NCI-H748 treated with DMSO at 0.1 percent for 48 hours (cell line): ENCODE data around the gene C2CD2L.
"Not testable (repeated sequence)": the region's sequence is repeated elsewhere in the genome, so short reads cannot be mapped to it uniquely, and the experiment has no call there.

Source experiments
- DNase-seq: peaks from one replicate; lab custom pipeline; 2025; lab: John Stamatoyannopoulos, UW

Gene C2CD2L

DNA sequence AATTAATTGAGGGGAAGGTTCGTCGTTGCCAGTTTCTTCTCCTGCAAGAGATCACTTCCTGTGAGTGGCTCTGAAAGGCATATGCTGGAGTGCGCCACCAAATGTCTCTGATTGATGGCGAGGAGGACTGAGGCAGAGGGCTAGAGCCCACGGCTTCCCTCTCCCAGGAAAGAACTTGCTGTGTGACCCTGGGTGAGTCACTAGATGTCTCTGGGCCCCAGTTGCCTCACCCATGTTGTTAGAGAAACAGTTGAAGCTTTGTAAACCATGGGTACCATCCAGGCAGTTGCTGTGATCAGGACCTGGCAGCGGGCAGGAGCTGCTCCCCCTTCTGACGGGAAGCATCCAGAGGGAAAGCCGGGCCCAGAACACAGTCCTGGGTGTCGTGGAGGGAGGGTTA, 44.9 kb downstream of the C2CD2L start:
- no peak for DNase-seq

- DNase-seq = no peak
These were observed 45.5 kb downstream of the C2CD2L start for GRCh38 chr11:119152604-119153003.

DNA sequence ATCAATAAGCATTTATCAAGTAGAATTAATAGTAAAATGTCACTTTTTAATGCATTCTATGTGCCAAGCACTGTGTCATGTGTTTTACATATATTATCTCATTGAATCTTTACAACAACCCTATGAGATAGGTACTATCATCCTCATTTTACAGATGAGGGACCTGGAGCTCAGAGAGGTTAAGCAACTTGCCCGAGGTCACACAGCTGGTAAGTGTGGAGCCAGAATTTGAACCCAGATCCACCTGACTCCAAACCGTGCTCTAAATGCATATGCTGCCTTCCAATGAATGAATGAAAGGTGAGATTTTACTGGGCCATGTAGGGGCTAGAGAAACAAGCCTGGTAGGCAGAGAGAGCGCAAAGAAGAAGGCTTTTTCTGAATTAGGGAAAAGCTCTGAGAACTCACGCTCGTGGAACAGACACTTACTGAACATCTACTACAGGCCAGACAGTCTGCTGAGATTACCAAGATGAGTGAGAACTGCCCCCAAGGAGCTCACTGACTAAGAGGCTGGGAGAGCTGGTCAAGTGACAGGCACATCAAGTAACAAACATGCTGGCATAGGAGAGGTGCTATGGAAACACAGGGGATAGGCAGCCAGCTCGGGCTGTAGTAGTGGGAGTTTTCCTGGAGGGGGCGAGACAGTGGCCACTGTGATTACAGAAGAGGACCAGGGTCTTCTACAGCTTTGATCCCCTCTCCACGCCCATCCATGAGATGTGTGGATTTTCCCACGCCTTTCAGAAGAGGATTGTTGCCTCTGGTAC, 46.1 kb downstream of the C2CD2L start:
- no peak for DNase-seq

DNA sequence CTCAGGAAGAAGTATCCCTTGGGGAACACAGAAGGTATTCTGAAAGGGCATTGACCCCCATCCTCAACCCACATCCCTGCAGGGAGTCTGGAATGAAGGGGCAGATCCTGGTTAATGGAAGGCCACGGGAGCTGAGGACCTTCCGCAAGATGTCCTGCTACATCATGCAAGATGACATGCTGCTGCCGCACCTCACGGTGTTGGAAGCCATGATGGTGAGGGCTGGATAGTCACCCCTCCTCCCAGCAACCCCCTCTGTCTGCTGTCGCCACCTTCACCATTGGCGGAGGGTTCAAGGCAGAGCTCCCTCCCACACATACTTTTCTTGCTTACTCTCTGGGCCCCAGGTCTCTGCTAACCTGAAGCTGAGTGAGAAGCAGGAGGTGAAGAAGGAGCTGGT, 47.0 kb downstream of the C2CD2L start:
- no peak for DNase-seq

GRCh38 chr11:119155733-119156492, 48.8 kb downstream of the C2CD2L start:
- DNase-seq = no peak

DNA sequence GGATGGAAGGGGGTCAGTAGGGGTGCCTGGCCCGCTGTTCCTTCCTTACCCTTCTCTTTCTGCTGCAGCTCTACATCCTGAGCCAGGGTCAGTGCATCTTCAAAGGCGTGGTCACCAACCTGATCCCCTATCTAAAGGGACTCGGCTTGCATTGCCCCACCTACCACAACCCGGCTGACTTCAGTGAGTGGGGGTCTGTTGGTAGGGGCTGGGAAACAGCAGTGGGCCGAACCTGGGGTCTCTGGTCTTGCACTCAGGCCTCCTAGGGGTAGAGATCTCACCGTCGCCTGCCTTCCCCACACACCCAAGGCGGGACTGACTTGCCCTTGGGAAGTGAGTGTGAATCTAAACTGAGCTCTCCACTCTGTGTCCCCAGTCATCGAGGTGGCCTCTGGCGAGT, 49.4 kb downstream of the C2CD2L start:
- DNase-seq = no peak

DNA sequence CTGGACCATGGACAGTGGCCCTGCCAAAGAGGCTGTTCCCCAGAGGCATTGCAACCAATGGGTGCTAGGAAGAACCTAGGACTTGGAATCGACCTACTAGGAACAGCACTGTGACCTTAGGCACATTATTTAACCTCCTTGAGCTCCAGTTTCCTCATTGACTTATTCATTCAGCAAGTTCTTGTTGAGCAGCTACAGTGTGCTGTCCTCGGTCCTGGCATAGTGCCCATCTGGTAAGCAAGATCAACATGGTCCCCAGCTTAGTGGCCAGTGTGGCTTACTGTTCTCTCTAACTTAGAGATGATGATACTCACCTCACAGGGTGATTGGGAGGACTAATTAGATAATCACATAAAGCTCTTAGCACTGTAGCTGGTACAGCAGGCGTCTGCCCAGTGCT, 49.9 kb downstream of the C2CD2L start:
- no peak for DNase-seq

DNA sequence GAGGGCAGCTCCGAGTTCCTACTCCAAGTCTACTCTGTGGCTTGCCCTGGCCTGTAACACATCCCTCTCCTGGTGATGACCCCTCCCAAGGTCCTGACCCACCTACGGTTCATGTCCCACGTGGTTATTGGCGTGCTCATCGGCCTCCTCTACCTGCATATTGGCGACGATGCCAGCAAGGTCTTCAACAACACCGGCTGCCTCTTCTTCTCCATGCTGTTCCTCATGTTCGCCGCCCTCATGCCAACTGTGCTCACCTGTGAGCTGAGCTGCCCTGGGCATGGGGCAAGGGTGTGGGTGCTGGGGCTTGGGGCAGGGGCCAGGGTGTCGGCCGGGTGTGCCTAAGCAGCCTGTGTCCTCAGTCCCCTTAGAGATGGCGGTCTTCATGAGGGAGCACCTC, 51.3 kb downstream of the C2CD2L start:
- no peak for DNase-seq

DNA sequence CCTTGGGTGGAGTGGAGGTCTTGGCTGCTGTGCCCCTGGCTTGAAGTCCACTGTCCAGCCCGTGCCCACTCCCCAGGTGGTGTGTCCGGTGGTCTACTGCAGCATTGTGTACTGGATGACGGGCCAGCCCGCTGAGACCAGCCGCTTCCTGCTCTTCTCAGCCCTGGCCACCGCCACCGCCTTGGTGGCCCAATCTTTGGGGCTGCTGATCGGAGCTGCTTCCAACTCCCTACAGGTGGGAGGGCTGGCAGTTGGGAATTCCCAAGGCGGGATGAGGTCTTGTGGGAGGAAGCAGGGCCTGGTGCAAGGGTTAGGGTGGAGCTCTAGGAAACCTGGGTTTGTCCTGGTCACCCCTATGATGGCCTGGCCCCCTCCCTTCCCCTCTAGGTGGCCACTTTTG, 53.0 kb downstream of the C2CD2L start:
- no peak for DNase-seq

DNA sequence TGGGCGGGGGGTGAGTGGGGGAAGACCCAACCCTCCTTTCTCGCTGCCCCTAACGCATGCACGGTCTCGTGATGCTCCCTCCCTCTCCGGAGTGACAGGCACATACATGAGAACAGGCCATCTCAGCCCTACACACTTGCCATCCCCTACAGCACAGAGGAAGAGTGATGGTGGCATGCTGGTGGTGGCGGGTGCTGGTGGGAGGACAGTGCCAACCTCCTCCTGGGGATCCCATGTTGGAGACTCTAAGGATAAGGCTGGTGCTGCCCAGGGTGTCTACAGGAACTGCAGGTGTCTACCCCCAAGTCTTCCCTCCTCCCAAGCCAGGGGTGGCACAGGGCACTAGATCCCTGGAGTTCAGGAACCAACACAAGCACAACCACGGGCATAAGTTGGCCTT, 54.7 kb downstream of the C2CD2L start:
- no peak for DNase-seq

GRCh38 chr11:119166368-119167076, 59.4 kb downstream of the C2CD2L start:
- DNase-seq = no peak

- DNase-seq = not testable (repeated sequence)
These were observed 59.9 kb downstream of the C2CD2L start for GRCh38 chr11:119167077-119167458.

GRCh38 chr11:119167933-119168332, 60.8 kb downstream of the C2CD2L start:
- no peak for DNase-seq
